ENCODE data around the gene SLC12A4. TPM values are rescaled to one million over a fixed set of nuclear protein-coding genes. Genes with fewer than 3 reads are reported as not detected.

SLC12A4 gene
- total and polyA plus RNA-seq, 4 donors, result 32.9 to 103 (median 65.9) TPM

DNA sequence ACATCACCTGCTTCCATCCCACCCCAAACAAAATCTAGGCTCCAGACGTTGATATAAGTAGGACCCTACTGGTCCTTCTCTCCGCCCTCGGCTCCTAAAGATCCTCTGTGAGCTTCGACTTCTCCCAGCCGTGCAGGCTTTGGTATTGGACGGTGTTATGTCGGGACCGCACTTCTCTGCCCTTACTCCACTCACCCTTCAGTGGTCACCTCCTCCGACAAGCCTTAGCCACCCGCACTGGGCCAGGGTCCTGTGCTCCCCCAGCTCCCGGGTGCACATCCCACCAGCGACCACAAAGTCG is 33.4 kb downstream of the SLC12A4 start:
- TF ChIP-seq, protein P1, sequence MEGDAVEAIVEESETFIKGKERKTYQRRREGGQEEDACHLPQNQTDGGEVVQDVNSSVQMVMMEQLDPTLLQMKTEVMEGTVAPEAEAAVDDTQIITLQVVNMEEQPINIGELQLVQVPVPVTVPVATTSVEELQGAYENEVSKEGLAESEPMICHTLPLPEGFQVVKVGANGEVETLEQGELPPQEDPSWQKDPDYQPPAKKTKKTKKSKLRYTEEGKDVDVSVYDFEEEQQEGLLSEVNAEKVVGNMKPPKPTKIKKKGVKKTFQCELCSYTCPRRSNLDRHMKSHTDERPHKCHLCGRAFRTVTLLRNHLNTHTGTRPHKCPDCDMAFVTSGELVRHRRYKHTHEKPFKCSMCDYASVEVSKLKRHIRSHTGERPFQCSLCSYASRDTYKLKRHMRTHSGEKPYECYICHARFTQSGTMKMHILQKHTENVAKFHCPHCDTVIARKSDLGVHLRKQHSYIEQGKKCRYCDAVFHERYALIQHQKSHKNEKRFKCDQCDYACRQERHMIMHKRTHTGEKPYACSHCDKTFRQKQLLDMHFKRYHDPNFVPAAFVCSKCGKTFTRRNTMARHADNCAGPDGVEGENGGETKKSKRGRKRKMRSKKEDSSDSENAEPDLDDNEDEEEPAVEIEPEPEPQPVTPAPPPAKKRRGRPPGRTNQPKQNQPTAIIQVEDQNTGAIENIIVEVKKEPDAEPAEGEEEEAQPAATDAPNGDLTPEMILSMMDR (IDR thresholded peaks at IDR 0.05; ENCODE audit: control extremely low read depth, extremely low read depth), result no peak
- ATAC-seq (ENCODE audit: insufficient read depth, low FRiP score), result no peak
- Histone ChIP-seq H3K9me3 (ENCODE audit: control insufficient read depth in 4 of 4, insufficient read depth in 3 of 4, low read length in 3 of 4) (no peaks in the 10 kb centered on the region), H3K4me1 (ENCODE audit: control insufficient read depth in 5 of 5, insufficient read depth in 5 of 5, low read length in 5 of 5) (peaks cover 0 to 23% (median 5%) of the 10 kb centered on the region in 5 donors), H3K4me3 (peak overlapping the region; percentile 20), H3K9ac (ENCODE audit: insufficient read depth in 1 of 2, low read length in 2 of 2) (peak overlapping the region in 1 of 2 donors; percentile 43), H3K36me3 (ENCODE audit: control insufficient read depth in 4 of 4, insufficient read depth in 4 of 4, low read length in 4 of 4) (peaks cover 0 to 39% (median 7%) of the 10 kb centered on the region in 4 donors), H3K27ac (ENCODE audit: low read depth in 1 of 2, low read length in 1 of 2) (peak overlapping the region; percentile 38 to 94), H3K27me3 (ENCODE audit: control insufficient read depth in 3 of 3, insufficient read depth in 3 of 3, low read length in 2 of 3) (no peaks in the 10 kb centered on the region)
- WGBS, 2 donors, result 50 to 70% methylated on average over 13 of the region's 13 CpGs
- peak in 2 of 3 donors; percentile 29 to 33 for DNase-seq

DNA sequence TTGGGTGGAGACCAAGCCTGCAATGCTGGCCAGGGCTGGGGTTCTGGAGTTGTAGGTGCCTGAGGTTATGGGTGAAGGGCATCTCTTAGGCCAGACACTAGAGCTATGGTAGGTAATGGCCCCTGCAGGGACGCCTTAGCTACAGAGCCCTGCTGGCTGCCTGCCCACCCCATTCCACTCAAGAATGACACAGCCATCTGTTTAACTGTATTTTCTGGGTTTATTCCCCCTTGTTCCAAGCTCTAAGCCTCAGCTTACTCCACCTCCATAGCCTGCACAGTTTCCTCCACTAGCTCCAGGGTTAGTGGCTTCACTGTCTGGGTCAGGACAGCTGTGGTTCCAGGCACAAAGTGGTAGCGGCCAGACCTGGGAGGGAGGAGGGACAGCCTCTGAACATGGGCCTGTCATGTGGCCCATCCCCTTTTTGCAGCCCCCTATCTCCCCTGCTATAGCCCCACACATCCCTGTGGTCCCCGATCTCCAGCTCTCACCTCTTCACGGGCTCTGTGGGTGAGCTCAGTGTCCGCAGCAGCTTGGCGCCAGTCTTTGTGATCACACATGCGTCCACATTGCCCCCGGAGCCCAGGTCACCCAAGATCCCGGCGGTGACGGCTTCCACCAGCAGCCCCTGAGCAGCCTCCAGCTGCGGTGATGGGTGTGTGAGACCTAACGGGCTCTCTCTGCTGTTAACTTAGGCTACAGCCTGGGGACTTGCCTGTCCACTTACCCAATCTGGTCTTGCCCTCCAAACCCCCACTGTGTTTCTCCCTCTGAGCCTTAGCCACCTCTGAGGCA is 33.9 kb downstream of the SLC12A4 start:
- H3K36me3 ChIP-seq (ENCODE audit: control insufficient read depth in 4 of 4, insufficient read depth in 4 of 4, low read length in 4 of 4), result peaks cover 0 to 38% (median 10%) of the 10 kb centered on the region in 4 donors
- ATAC-seq (ENCODE audit: insufficient read depth, low FRiP score), result no peak

DNA sequence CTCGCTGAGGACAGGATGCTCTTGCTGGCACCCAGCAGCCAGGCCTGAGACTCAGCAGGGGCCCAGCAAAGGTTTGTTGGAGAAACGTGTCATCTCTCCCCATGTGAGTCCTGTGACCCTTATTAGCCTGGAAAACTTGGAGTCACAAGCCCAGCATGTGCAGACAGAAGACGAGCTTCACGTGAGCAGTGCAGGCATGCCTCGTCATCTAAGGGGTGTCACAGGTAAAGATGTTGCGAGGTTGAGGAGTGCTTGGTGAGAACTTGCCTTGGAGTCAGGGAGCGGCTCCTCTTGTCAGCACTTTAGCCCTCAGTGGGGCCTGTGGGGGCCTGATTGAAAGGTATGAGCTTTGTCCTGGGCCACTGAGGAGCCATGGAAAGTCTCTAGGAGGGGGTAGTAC is 34.6 kb downstream of the SLC12A4 start:
- WGBS, 2 donors, result 86 to 90% methylated on average over 7 of the region's 7 CpGs
- ATAC-seq (ENCODE audit: insufficient read depth, low FRiP score), result no peak

More for the DNA sequence above, 33.9 kb downstream of the SLC12A4 start:
- Histone ChIP-seq H3K4me3 (no peak overlapping the region), H3K9me3 (ENCODE audit: control insufficient read depth in 4 of 4, insufficient read depth in 3 of 4, low read length in 3 of 4) (no peaks in the 10 kb centered on the region), H3K9ac (ENCODE audit: insufficient read depth in 1 of 2, low read length in 2 of 2) (peak overlapping the region in 1 of 2 donors; percentile 43), H3K4me1 (ENCODE audit: control insufficient read depth in 5 of 5, insufficient read depth in 5 of 5, low read length in 5 of 5) (peaks cover 0 to 23% (median 5%) of the 10 kb centered on the region in 5 donors), H3K27me3 (ENCODE audit: control insufficient read depth in 3 of 3, insufficient read depth in 3 of 3, low read length in 2 of 3) (no peaks in the 10 kb centered on the region), H3K27ac (ENCODE audit: low read depth in 1 of 2, low read length in 1 of 2) (peak overlapping the region in 1 of 2 donors; percentile 94)
- no peak for DNase-seq
- TF ChIP-seq, protein P1 (IDR thresholded peaks at IDR 0.05; ENCODE audit: control extremely low read depth, extremely low read depth), result no peak
- 70 to 85% methylated on average over 13 of the region's 13 CpGs for WGBS, 2 donors

More for the DNA sequence above, 34.6 kb downstream of the SLC12A4 start:
- Histone ChIP-seq H3K36me3 (ENCODE audit: control insufficient read depth in 4 of 4, insufficient read depth in 4 of 4, low read length in 4 of 4) (peaks cover 0 to 36% (median 13%) of the 10 kb centered on the region in 4 donors), H3K4me1 (ENCODE audit: control insufficient read depth in 5 of 5, insufficient read depth in 5 of 5, low read length in 5 of 5) (peaks cover 0 to 23% (median 5%) of the 10 kb centered on the region in 5 donors), H3K27me3 (ENCODE audit: control insufficient read depth in 3 of 3, insufficient read depth in 3 of 3, low read length in 2 of 3) (no peaks in the 10 kb centered on the region), H3K9me3 (ENCODE audit: control insufficient read depth in 4 of 4, insufficient read depth in 3 of 4, low read length in 3 of 4) (no peaks in the 10 kb centered on the region), H3K4me3 (no peak overlapping the region), H3K27ac (ENCODE audit: low read depth in 1 of 2, low read length in 1 of 2) (no peak overlapping the region), H3K9ac (ENCODE audit: insufficient read depth in 1 of 2, low read length in 2 of 2) (no peak overlapping the region)
- TF ChIP-seq, protein P1 (IDR thresholded peaks at IDR 0.05; ENCODE audit: control extremely low read depth, extremely low read depth), result no peak
- no peak for DNase-seq

All from lung (tissue), 12 donors.